ENCODE results near the gene GGT7.

- TF ChIP-seq RAD21 (IDR thresholded peaks at IDR 0.05; ENCODE audit: low read length), result no peak
- TF ChIP-seq SMC3 (IDR thresholded peaks at IDR 0.05; ENCODE audit: low read depth, low read length), result no peak
- no peak for TF ChIP-seq FOS (IDR thresholded peaks at IDR 0.05; ENCODE audit: low read depth, low read length)
- TF ChIP-seq BHLHE40 (IDR thresholded peaks at IDR 0.05; ENCODE audit: low read depth, low read length), result no peak
- no peak for TF ChIP-seq CTCF (conservative IDR thresholded peaks at IDR 0.05; ENCODE audit: low read depth, low read length)
- no peak for TF ChIP-seq USF2 (IDR thresholded peaks at IDR 0.05; ENCODE audit: low read depth, low read length)
- no peak for TF ChIP-seq RFX5 (IDR thresholded peaks at IDR 0.05; ENCODE audit: low read depth, low read length)
- TF ChIP-seq POLR2A (IDR thresholded peaks at IDR 0.05; ENCODE audit: low read depth, low read length), result no peak
- TF ChIP-seq CHD1 (IDR thresholded peaks at IDR 0.05; ENCODE audit: low read depth, low read length), result no peak
- TF ChIP-seq CEBPB (IDR thresholded peaks at IDR 0.05; ENCODE audit: low read depth, low read length), result no peak
- no peak for TF ChIP-seq MAFK (IDR thresholded peaks at IDR 0.05; ENCODE audit: low read depth, low read length)
- TF ChIP-seq MXI1 (IDR thresholded peaks at IDR 0.05; ENCODE audit: borderline replicate concordance, low read depth, low read length), result no peak
- no peak for TF ChIP-seq MAZ (IDR thresholded peaks at IDR 0.05; ENCODE audit: borderline replicate concordance, low read depth, low read length)
- TF ChIP-seq ELK1 (IDR thresholded peaks at IDR 0.05; ENCODE audit: borderline replicate concordance, low read depth, low read length), result no peak
These were observed 14.4 kb upstream of the GGT7 start for GRCh38 chr20:34887023-34887422.
